Stomach (tissue), 9 donors: ENCODE measurements around the gene UBE2D2. TPM values are rescaled to one million over a fixed set of nuclear protein-coding genes. Genes with fewer than 3 reads are reported as not detected.

Experiments
- DNase-seq, 2 donors: peaks; one replicate each; pipeline versions ENCODE4 v3.0.0 to v3.0.0-alpha.2; 2013 to 2019
- H3K27ac ChIP-seq, 5 donors: fragments of 200-600 bp in 4 of 5; sonication (generic) in 4 of 5; one replicate each; pipeline ENCODE4 v1.5.1; 2013 to 2019; ENCODE audit warnings: mild to moderate bottlenecking in 1 of 5, moderate library complexity in 1 of 5
- H3K27me3 ChIP-seq, 3 donors: fragments of 200-600 bp; sonication (generic); one replicate each; pipeline ENCODE4 v1.5.1; 2017 to 2019; ENCODE audit warnings: mixed run types in 1 of 3
- H3K36me3 ChIP-seq, 4 donors: fragments of 200-600 bp; sonication (generic); 1 replicate in 3 of 4; 2 replicates in 1 of 4; pipeline ENCODE4 v1.5.1; 2016 to 2019
- H3K4me1 ChIP-seq, 4 donors: fragments of 200-600 bp; sonication (generic); one replicate each; pipeline ENCODE4 v1.5.1; 2016 to 2019
- H3K4me3 ChIP-seq, 4 donors: fragments of 200-600 bp; sonication (generic) in 3 of 4; one replicate each; pipeline ENCODE4 v1.5.1; 2016 to 2019; ENCODE audit warnings: mild to moderate bottlenecking in 1 of 4
- H3K9me3 ChIP-seq, 4 donors: fragments of 200-600 bp; sonication (generic); one replicate each; pipeline ENCODE4 v1.5.1; 2016 to 2019
- EP300 ChIP-seq: sonication (generic); formaldehyde crosslinking; IDR thresholded peaks from one replicate; pipeline ENCODE4 v1.6.1; 2017; ENCODE audit warnings: antibody characterized with exemption
- POLR2A ChIP-seq, 4 donors: fragments of 450-650 bp; IDR thresholded peaks; one replicate each; pipeline ENCODE4 v1.6.1; 2016; ENCODE audit warnings: antibody characterized with exemption in 4 of 4, control low read depth in 2 of 4, mild to moderate bottlenecking in 1 of 4, moderate library complexity in 1 of 4
- POLR2AphosphoS5 ChIP-seq, 3 donors: sonication (generic); formaldehyde crosslinking; IDR thresholded peaks; one replicate each; pipeline ENCODE4 v1.6.1; 2016; ENCODE audit warnings: antibody characterized with exemption in 3 of 3
- WGBS, 5 donors: extraction: QIAGEN DNeasy Blood & Tissue Kit in 3 of 5; methylation state at CpG; one replicate each; pipeline versions ENCODE4 v1.1.5 to v1.1.7; 2013 to 2018; 5-methylcytosine and 5-hydroxymethylcytosine counted together
- intact Hi-C: fragments of 100-400 bp; cut with DNase I; formaldehyde crosslinking; loops from one replicate; pipeline ENCODE4 v1.15.1; 2023; ENCODE audit warnings: low total_unique reads
- polyA plus RNA-seq, 3 donors: library from polyadenylated mRNA; stranded (reverse); fragments of 200-250 nt; gene quantifications; one replicate each; pipeline ENCODE4 v1.2.3, GENCODE V29; 2013
- total RNA-seq, 5 donors: library from RNA; depleted of rRNA; stranded (reverse); fragments of >200 nt; gene quantifications; one replicate each; pipeline versions ENCODE4 v1.1.0 to v1.2.3, GENCODE V29; 2014 to 2016
- TF ChIP-seq, protein P1 (sequence below), 7 experiments: fragments of 450-650 bp in 4 of 7; fragments of 200-600 bp in 3 of 7; sonication (generic) in 3 of 7; IDR thresholded peaks; one replicate each; pipeline ENCODE4 v1.5.1; 2016 to 2019; ENCODE audit warnings: antibody characterized with exemption in 7 of 7, control low read depth in 2 of 7, mild to moderate bottlenecking in 1 of 7
- donor health status: healthy with polysubstance abuse.
- donor health status: Bipolar disorder and iron deficiency.
- donor health status: healthy.

UBE2D2 gene
- total and polyA plus RNA-seq, 8 donors: 29.8 to 220 (median 75.6) TPM

GRCh38 chr5:139551191-139551889 is 9.8 kb upstream of the UBE2D2 start:
- H3K27me3 ChIP-seq: no peaks in the 10 kb centered on the region
- DNase-seq: no peak
- no peaks in the 10 kb centered on the region for H3K36me3 ChIP-seq
- no peaks in the 10 kb centered on the region for H3K4me1 ChIP-seq
- 63 to 66% (median 64%) methylated on average over 2 of the region's 2 CpGs for WGBS, 5 donors
- TF ChIP-seq POLR2A (IDR thresholded peaks at IDR 0.05): no peak
- no peak for TF ChIP-seq POLR2AphosphoS5 (IDR thresholded peaks at IDR 0.05)
- TF ChIP-seq, protein P1, sequence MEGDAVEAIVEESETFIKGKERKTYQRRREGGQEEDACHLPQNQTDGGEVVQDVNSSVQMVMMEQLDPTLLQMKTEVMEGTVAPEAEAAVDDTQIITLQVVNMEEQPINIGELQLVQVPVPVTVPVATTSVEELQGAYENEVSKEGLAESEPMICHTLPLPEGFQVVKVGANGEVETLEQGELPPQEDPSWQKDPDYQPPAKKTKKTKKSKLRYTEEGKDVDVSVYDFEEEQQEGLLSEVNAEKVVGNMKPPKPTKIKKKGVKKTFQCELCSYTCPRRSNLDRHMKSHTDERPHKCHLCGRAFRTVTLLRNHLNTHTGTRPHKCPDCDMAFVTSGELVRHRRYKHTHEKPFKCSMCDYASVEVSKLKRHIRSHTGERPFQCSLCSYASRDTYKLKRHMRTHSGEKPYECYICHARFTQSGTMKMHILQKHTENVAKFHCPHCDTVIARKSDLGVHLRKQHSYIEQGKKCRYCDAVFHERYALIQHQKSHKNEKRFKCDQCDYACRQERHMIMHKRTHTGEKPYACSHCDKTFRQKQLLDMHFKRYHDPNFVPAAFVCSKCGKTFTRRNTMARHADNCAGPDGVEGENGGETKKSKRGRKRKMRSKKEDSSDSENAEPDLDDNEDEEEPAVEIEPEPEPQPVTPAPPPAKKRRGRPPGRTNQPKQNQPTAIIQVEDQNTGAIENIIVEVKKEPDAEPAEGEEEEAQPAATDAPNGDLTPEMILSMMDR (IDR thresholded peaks at IDR 0.05): no peak
- no peak for TF ChIP-seq EP300
- intact Hi-C loops: no loop called here
- H3K9me3 ChIP-seq: peaks cover 0 to 8% (median 0%) of the 10 kb centered on the region in 4 donors
- H3K4me3 ChIP-seq: no peak overlapping the region
- H3K27ac ChIP-seq: no peak overlapping the region

DNA sequence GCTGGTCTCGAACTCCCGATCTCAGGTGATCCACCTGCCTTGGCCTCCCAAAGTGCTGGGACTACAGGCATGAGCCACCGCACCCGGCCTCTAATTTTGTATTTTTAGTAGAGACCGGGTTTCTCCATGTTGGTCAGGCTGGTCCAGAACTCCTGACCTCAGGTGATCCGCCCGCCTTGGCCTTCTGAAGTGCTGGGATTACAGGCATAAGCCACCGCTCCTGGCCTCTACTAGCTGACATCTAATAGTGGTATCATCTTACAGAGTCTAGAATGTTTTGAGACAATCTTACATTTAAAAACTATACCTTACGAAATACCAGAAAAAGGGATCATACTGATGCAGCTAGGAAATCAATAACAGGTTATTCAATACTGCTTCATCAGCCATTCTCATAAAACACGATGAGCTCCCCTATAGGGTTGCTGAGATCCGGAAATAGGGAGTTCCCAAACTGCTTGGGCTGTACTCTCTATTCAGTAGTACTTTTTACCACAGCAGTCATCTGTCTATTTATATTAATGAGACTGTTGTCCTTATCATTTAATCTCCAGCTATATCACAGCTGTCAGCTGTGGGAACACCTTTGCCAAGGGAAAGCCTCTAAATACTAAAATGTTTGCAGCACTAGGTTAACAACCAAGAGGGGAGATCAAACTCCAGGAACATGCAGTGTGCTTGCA is 8.1 kb upstream of the UBE2D2 start:
- H3K27me3 ChIP-seq: no peaks in the 10 kb centered on the region
- intact Hi-C loops: no loop called here
- no peak for TF ChIP-seq EP300
- TF ChIP-seq, protein P1 (IDR thresholded peaks at IDR 0.05): no peak
- no peak for TF ChIP-seq POLR2AphosphoS5 (IDR thresholded peaks at IDR 0.05)
- TF ChIP-seq POLR2A (IDR thresholded peaks at IDR 0.05): no peak
- DNase-seq: no peak
- no peak overlapping the region for H3K4me3 ChIP-seq
- H3K27ac ChIP-seq: no peak overlapping the region
- H3K9me3 ChIP-seq: peaks cover 0 to 8% (median 0%) of the 10 kb centered on the region in 4 donors
- WGBS, 5 donors: 93 to 96% (median 95%) methylated on average over 11 of the region's 11 CpGs
- no peaks in the 10 kb centered on the region for H3K36me3 ChIP-seq
- no peaks in the 10 kb centered on the region for H3K4me1 ChIP-seq

DNA sequence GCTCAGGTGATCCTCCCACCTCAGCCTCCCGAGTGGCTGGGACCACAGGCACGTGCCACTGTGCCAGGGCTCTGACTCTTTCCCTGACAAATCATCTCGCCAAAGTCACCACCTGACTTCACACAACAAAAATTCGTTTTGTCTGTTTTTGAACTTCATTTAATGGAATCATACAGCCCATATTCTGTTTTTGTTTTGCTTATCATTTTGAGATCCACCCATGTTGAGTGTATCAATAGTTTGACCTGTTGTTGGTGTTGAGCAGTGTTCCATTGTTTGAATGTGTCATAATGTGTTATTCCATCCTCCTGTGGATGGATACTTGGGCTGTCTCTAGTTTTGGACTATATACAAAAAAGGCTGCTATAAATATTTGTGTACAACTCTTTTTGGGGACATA is 6.9 kb upstream of the UBE2D2 start:
- Histone ChIP-seq H3K4me3 (no peak overlapping the region), H3K27ac (no peak overlapping the region), H3K9me3 (peaks cover 0 to 3% (median 0%) of the 10 kb centered on the region in 4 donors), H3K4me1 (no peaks in the 10 kb centered on the region), H3K27me3 (no peaks in the 10 kb centered on the region), H3K36me3 (no peaks in the 10 kb centered on the region)
- no peak for DNase-seq
- 79 to 87% (median 84%) methylated on average over 4 of the region's 4 CpGs for WGBS, 5 donors
- intact Hi-C loops: no loop called here
- TF ChIP-seq POLR2A (IDR thresholded peaks at IDR 0.05): no peak
- no peak for TF ChIP-seq POLR2AphosphoS5 (IDR thresholded peaks at IDR 0.05)
- TF ChIP-seq, protein P1 (IDR thresholded peaks at IDR 0.05): no peak
- no peak for TF ChIP-seq EP300

- intact Hi-C loops: no loop called here
- 35 to 83% (median 62%) methylated on average over 2 of the region's 2 CpGs for whole genome bisulfite sequencing, 5 donors
- H3K27me3 ChIP-seq: no peaks in the 10 kb centered on the region
- TF ChIP-seq EP300: no peak
- TF ChIP-seq, protein P1 (IDR thresholded peaks at IDR 0.05): no peak
- TF ChIP-seq POLR2AphosphoS5 (IDR thresholded peaks at IDR 0.05): no peak
- TF ChIP-seq POLR2A (IDR thresholded peaks at IDR 0.05): no peak
- H3K27ac ChIP-seq: no peak overlapping the region
- no peaks in the 10 kb centered on the region for H3K9me3 ChIP-seq
- H3K36me3 ChIP-seq: no peaks in the 10 kb centered on the region
- no peak for DNase-seq
- peaks cover 9 to 15% (median 12%) of the 10 kb centered on the region in 4 donors for H3K4me1 ChIP-seq
- H3K4me3 ChIP-seq: no peak overlapping the region
Observed at GRCh38 chr5:139557811-139558210, 3.3 kb upstream of the UBE2D2 start.
